ENCODE measurements around the gene PHACTR3. TPM values are rescaled to one million over a fixed set of nuclear protein-coding genes. Genes with fewer than 3 reads are reported as not detected.
A peak's percentile ranks its signal among the peaks of the same experiment; 100 is the strongest.

PHACTR3 gene
- total RNA-seq, 2 experiments from 2014 or later = not detected

DNA sequence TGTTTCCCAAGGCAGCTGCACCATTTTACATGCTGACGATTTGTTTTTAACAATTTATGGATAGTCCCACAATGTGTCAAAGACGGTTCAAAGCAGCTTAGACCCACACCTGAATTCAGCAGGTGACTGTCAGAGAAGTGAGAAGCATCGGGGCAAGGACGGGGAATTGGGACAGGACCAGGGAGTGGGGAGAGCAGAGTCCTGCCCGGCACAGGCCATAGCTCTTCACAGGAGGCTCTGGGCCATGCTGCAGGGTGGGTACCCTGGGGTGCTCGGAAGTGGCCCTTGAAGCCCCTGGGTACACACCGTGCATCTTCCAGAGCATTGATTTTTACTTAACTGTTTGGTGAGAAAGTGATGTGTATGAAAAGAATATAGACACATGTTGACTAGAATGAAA lies 33.2 kb upstream of the PHACTR3 start:
- H3K4me1 Mint-ChIP-seq (ENCODE audit: low read depth) = peaks cover 4% of the 10 kb centered on the region
- TF ChIP-seq, protein P1, sequence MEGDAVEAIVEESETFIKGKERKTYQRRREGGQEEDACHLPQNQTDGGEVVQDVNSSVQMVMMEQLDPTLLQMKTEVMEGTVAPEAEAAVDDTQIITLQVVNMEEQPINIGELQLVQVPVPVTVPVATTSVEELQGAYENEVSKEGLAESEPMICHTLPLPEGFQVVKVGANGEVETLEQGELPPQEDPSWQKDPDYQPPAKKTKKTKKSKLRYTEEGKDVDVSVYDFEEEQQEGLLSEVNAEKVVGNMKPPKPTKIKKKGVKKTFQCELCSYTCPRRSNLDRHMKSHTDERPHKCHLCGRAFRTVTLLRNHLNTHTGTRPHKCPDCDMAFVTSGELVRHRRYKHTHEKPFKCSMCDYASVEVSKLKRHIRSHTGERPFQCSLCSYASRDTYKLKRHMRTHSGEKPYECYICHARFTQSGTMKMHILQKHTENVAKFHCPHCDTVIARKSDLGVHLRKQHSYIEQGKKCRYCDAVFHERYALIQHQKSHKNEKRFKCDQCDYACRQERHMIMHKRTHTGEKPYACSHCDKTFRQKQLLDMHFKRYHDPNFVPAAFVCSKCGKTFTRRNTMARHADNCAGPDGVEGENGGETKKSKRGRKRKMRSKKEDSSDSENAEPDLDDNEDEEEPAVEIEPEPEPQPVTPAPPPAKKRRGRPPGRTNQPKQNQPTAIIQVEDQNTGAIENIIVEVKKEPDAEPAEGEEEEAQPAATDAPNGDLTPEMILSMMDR (IDR thresholded peaks at IDR 0.05) = no peak
- H3K27ac Mint-ChIP-seq = no peak overlapping the region
- peaks cover 16% of the 10 kb centered on the region for H3K27me3 Mint-ChIP-seq
- no peak for DNase-seq
- CTCF ChIA-PET = interaction anchor here (0.7 to 3.3 kb wide), 24 partner anchors 11 to 293 kb away, joined by 3 to 59 read pairs (median 4); no protein-coding TSS in a partner anchor
- ATAC-seq = no peak
- no peaks in the 10 kb centered on the region for H3K9me3 Mint-ChIP-seq
- POLR2A ChIA-PET = interaction anchor here (1.0 kb wide), 1 partner anchor 10 kb away, joined by 4 read pairs; no protein-coding TSS in a partner anchor
- intact Hi-C loops (cut with micrococcal nuclease) = no loop called here
- peak overlapping the region; percentile 25 for H3K4me3 Mint-ChIP-seq
- no peaks in the 10 kb centered on the region for H3K36me3 Mint-ChIP-seq (ENCODE audit: low read depth)

DNA sequence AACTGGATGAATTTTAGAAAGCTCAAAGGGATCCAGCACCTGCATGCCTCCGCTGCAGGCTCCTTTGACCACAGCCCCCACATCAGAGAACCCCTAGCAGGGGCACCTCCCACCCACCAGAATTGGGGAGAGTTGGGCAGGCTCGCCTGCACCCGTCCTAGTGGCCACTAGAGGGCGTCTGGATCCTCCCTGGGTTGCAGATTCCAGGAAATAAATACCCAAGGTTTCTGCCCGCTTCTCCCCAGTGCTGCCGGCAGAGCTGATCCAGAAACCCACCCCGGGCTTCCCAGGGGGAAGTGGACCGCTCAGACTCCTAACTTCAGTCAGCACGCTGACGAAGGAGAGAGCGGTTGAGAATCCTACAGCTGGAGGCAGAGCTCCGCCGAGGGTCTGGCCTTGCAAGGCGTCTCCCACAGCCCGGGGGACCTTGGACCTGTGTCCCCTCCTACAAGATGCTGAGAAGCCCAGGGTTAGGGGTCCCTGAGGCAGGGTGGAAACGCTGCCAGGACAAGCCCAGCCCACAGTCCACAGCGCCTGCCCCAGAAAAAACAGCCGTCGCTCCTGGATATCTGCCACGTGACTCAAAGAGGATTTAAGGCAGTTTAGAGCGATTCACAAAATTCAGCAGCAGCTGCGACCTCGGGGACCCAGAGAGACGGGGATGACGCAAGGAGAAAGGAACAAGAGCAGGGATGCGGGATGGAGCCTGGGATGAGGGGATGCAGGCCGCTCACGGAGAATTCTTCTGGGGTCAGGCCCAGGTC lies 32.6 kb upstream of the PHACTR3 start:
- peak overlapping the region; percentile 25 for H3K4me3 Mint-ChIP-seq
- TF ChIP-seq, protein P1 (IDR thresholded peaks at IDR 0.05) = peak; percentile 94
- POLR2A ChIA-PET = interaction anchor here (0.6 to 1.0 kb wide), 2 partner anchors 11 to 23 kb away, joined by 3 to 4 read pairs; no protein-coding TSS in a partner anchor
- H3K27ac Mint-ChIP-seq = no peak overlapping the region
- H3K9me3 Mint-ChIP-seq = no peaks in the 10 kb centered on the region
- H3K4me1 Mint-ChIP-seq (ENCODE audit: low read depth) = peaks cover 4% of the 10 kb centered on the region
- DNase-seq (peak; percentile 69), ATAC-seq (peak; percentile 86)
- CTCF ChIA-PET = interaction anchor here (0.7 to 3.3 kb wide), 23 partner anchors 10 to 363 kb away, joined by 3 to 59 read pairs (median 4); no protein-coding TSS in a partner anchor
- no peaks in the 10 kb centered on the region for H3K36me3 Mint-ChIP-seq (ENCODE audit: low read depth)
- intact Hi-C loops (cut with micrococcal nuclease) = no loop called here
- peaks cover 22% of the 10 kb centered on the region for H3K27me3 Mint-ChIP-seq

DNA sequence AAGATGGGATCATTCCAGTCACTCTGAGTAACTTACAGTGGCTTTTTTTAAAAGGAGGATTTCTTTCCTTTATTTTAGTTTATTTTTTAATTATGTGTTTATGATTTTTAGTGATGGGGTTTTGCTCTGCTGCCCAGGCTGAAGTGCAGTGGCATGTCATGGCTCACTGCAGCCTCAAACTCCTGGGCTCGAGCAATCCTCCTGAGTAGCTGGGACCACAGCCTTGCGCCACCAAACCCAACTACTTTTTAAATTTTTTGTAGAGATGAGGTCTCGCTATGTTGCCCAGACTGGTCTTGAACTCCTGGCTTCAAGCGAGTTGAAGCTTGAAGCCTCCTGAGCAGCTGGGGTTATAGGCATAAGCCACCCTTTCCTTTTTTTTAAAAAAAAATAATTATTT lies 31.8 kb upstream of the PHACTR3 start:
- Mint-ChIP-seq H3K36me3 (ENCODE audit: low read depth) (no peaks in the 10 kb centered on the region), H3K4me1 (ENCODE audit: low read depth) (peaks cover 4% of the 10 kb centered on the region), H3K27me3 (peaks cover 24% of the 10 kb centered on the region), H3K4me3 (no peak overlapping the region), H3K27ac (no peak overlapping the region), H3K9me3 (no peaks in the 10 kb centered on the region)
- intact Hi-C loops (cut with micrococcal nuclease) = no loop called here
- ATAC-seq (no peak), DNase-seq (no peak)
- POLR2A ChIA-PET = no interaction called here
- TF ChIP-seq, protein P1 (IDR thresholded peaks at IDR 0.05) = no peak
- CTCF ChIA-PET = interaction anchor here (0.9 to 3.3 kb wide), 9 partner anchors 10 to 278 kb away, joined by 3 to 59 read pairs (median 8); no protein-coding TSS in a partner anchor

DNA sequence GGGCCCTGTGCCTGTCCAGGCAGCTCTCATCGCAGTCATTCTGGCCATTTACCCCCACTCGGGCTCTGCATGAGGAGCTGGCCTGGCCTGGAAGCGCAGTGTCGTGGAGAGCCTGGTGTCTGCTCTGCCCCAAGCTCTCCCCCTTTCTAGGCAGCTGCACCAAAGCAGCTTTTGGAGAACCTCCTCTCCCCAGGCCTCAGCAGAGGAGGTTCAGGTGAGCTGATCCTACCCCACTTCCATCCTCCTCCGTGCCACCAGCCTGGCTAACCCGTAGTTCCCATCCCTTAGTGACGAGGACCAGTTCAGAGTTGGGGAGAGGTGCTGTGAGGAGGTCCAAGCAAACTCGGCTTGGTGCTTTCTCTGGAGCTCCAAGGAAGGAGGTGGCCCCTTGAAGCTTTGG lies 30.5 kb upstream of the PHACTR3 start:
- H3K36me3 Mint-ChIP-seq (ENCODE audit: low read depth) = no peaks in the 10 kb centered on the region
- TF ChIP-seq, protein P1 (IDR thresholded peaks at IDR 0.05) = no peak
- intact Hi-C loops (cut with micrococcal nuclease) = no loop called here
- POLR2A ChIA-PET = interaction anchor here (0.6 kb wide), 1 partner anchor 824 kb away, joined by 4 read pairs; no protein-coding TSS in a partner anchor
- H3K27ac Mint-ChIP-seq = no peak overlapping the region
- H3K27me3 Mint-ChIP-seq = peaks cover 30% of the 10 kb centered on the region
- no peak overlapping the region for H3K4me3 Mint-ChIP-seq
- CTCF ChIA-PET = interaction anchor here (0.8 to 0.9 kb wide), 2 partner anchors 9 to 13 kb away, joined by 3 to 4 read pairs; no protein-coding TSS in a partner anchor
- DNase-seq = no peak
- no peak for ATAC-seq
- no peaks in the 10 kb centered on the region for H3K9me3 Mint-ChIP-seq
- H3K4me1 Mint-ChIP-seq (ENCODE audit: low read depth) = peaks cover 4% of the 10 kb centered on the region

DNA sequence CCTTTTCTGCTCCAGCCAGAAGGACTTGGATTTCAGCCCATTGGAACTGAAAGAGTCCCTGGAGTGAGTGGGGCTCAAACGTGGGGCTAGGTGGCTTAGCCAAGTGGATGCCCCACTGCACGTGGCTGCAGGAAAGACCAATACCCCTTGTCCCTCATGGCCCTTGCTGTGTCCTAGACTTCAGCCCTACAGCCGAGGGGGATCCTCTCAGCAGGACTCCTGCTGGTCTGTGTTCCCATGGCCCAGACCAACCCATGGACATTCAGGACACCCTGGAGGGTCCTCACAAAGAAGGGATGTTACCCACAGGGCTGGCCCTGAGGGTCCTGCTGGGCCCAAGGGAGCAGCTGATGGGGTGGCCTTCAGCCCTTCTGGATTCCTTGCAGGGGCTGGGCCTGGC lies 30.0 kb upstream of the PHACTR3 start:
- Mint-ChIP-seq H3K9me3 (no peaks in the 10 kb centered on the region), H3K27me3 (peaks cover 33% of the 10 kb centered on the region), H3K27ac (no peak overlapping the region), H3K4me1 (ENCODE audit: low read depth) (peaks cover 4% of the 10 kb centered on the region), H3K36me3 (ENCODE audit: low read depth) (no peaks in the 10 kb centered on the region), H3K4me3 (no peak overlapping the region)
- intact Hi-C loops (cut with micrococcal nuclease) = no loop called here
- no peak for ATAC-seq
- CTCF ChIA-PET = interaction anchor here (0.8 kb wide), 1 partner anchor 13 kb away, joined by 4 read pairs; no protein-coding TSS in a partner anchor
- no peak for DNase-seq
- POLR2A ChIA-PET = interaction anchor here (0.6 kb wide), 1 partner anchor 823 kb away, joined by 4 read pairs; no protein-coding TSS in a partner anchor
- TF ChIP-seq, protein P1 (IDR thresholded peaks at IDR 0.05) = no peak

Data from activated CD8-positive, alpha-beta T cell treated with anti-CD3 and anti-CD28 coated beads for 36 hours (primary cell).